Hepatocyte (in vitro differentiated cells): Measurements from ENCODE around the gene NELFB. TPM values are rescaled to one million over a fixed set of nuclear protein-coding genes. Genes with fewer than 3 reads are reported as not detected.
A peak's percentile ranks its signal among the peaks of the same experiment; 100 is the strongest.
"Not testable (repeated sequence)": the region's sequence is repeated elsewhere in the genome, so short reads cannot be mapped to it uniquely, and the experiment has no call there.

Experiments
- DNase-seq: peaks from one replicate; pipeline ENCODE4 v3.0.0-alpha.2; 2016; ENCODE audit warnings: low spot score
- H2AFZ ChIP-seq: fragments of 200-600 bp; sonication (generic); 2 replicates; pipeline ENCODE4 v1.6.0; 2016; ENCODE audit warnings: antibody characterized with exemption, mild to moderate bottlenecking
- H3K27ac ChIP-seq: fragments of 200-600 bp; sonication (generic); 2 replicates; pipeline ENCODE4 v1.5.1; 2016; ENCODE audit warnings: mild to moderate bottlenecking
- H3K27me3 ChIP-seq: fragments of 200-600 bp; sonication (generic); 2 replicates; pipeline ENCODE4 v1.6.1; 2016
- H3K36me3 ChIP-seq: fragments of 200-600 bp; sonication (generic); replicated peaks from 2 replicates; pipeline ENCODE4 v1.5.1; 2016; ENCODE audit warnings: low read depth; ENCODE audit not compliant: insufficient read depth
- H3K4me1 ChIP-seq: fragments of 200-600 bp; sonication (generic); 2 replicates; pipeline ENCODE4 v1.5.1; 2016; ENCODE audit warnings: mild to moderate bottlenecking, moderate library complexity; ENCODE audit not compliant: insufficient read depth
- H3K4me2 ChIP-seq: fragments of 200-600 bp; sonication (generic); 2 replicates; pipeline ENCODE4 v1.6.0; 2016
- H3K4me3 ChIP-seq: fragments of 200-600 bp; sonication (generic); 2 replicates; pipeline ENCODE4 v1.5.1; 2016; ENCODE audit warnings: mild to moderate bottlenecking
- H3K79me2 ChIP-seq: fragments of 200-600 bp; sonication (generic); 2 replicates; pipeline ENCODE4 v1.6.0; 2017; ENCODE audit warnings: mild to moderate bottlenecking
- H3K9me2 ChIP-seq: fragments of 200-600 bp; sonication (generic); replicated peaks from 2 replicates; pipeline ENCODE4 v1.6.0; 2017; ENCODE audit warnings: mild to moderate bottlenecking; ENCODE audit not compliant: insufficient read depth
- H3K9me3 ChIP-seq: fragments of 200-600 bp; sonication (generic); 2 replicates; pipeline ENCODE4 v1.5.1; 2016; ENCODE audit warnings: low read depth, mild to moderate bottlenecking
- H4K20me1 ChIP-seq: fragments of 200-600 bp; sonication (generic); 2 replicates; pipeline ENCODE4 v1.6.0; 2016; ENCODE audit warnings: mild to moderate bottlenecking; ENCODE audit not compliant: insufficient read depth, poor library complexity, severe bottlenecking
- CTCF ChIP-seq: fragments of 200-600 bp; sonication (generic); IDR thresholded peaks from 2 replicates; pipeline ENCODE4 v1.5.1; 2016; ENCODE audit warnings: antibody characterized with exemption, mild to moderate bottlenecking; ENCODE audit not compliant: poor library complexity
- EZH2 ChIP-seq: fragments of 200-600 bp; sonication (generic); IDR thresholded peaks from 2 replicates; pipeline ENCODE4 v1.6.1; 2016; ENCODE audit warnings: antibody characterized with exemption, mild to moderate bottlenecking, borderline replicate concordance
- EZH2phosphoT487 ChIP-seq: fragments of 200-600 bp; sonication (generic); IDR thresholded peaks from one replicate; pipeline ENCODE4 v1.6.1; 2018; ENCODE audit warnings: antibody characterized with exemption, mild to moderate bottlenecking, low read depth, moderate library complexity; ENCODE audit not compliant: unreplicated experiment, severe bottlenecking
- WGBS: methylation state at CpG from one replicate; pipeline ENCODE4 v1.1.6; 2016; ENCODE audit warnings: low lambda C conversion rate; ENCODE audit errors: missing lambda C conversion rate; 5-methylcytosine and 5-hydroxymethylcytosine counted together
- polyA plus RNA-seq: library from polyadenylated mRNA; unstranded; fragments of >200 nt; fragmentation: Nextera tagmentation; extraction: Ambion mirVana; gene quantifications from 2 replicates; pipeline ENCODE4 v1.2.1, GENCODE V29; 2016
- total RNA-seq: library from RNA; depleted of rRNA; stranded (reverse); fragments of >200 nt; gene quantifications from 2 replicates; pipeline ENCODE4 v1.2.3, GENCODE V29; 2014

Gene NELFB
- total and polyA plus RNA-seq, 2 experiments from 2014 or later, result 41.4 to 63.5 TPM

DNA sequence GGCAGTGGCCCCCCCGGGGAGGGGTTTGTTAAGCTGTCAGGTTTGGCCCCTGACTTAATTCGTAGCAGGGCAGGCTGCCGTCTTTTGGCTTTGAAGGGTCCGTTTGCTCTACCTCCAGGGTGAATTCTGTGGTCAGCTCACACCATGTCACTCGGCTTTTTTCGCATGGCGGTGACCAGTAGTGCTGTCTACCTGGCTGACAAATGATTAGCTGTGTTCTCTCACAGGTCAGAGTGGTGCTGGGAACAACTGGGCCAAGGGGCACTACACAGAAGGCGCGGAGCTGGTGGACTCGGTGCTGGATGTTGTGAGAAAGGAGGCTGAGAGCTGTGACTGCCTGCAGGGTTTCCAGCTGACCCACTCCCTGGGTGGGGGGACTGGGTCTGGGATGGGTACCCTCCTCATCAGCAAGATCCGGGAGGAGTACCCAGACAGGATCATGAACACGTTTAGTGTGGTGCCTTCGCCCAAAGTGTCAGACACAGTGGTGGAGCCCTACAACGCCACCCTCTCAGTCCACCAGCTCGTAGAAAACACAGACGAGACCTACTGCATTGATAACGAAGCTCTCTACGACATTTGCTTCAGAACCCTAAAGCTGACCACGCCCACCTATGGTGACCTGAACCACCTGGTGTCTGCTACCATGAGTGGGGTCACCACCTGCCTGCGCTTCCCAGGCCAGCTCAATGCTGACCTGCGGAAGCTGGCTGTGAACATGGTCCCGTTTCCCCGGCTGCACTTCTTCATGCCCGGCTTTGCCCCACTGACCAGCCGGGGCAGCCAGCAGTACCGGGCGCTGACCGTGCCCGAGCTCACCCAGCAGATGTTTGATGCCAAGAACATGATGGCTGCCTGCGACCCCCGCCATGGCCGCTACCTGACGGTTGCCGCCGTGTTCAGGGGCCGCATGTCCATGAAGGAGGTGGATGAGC, 12.6 kb upstream of the NELFB start:
- peak overlapping the region; percentile 98 for H3K4me3 ChIP-seq
- H4K20me1 ChIP-seq, result peaks cover 24% of the 10 kb centered on the region
- peak overlapping the region; percentile 94 for H3K27ac ChIP-seq
- DNase-seq, result no peak
- peaks cover 52% of the 10 kb centered on the region for H3K79me2 ChIP-seq
- TF ChIP-seq CTCF, result no peak
- no peak for TF ChIP-seq EZH2phosphoT487
- TF ChIP-seq EZH2, result no peak
- WGBS, result 74% methylated on average over 36 of the region's 36 CpGs
- H3K4me2 ChIP-seq, result peak overlapping the region; percentile 94
- no peaks in the 10 kb centered on the region for H3K36me3 ChIP-seq
- H3K4me1 ChIP-seq, result peaks cover 20% of the 10 kb centered on the region
- H3K27me3 ChIP-seq, result no peaks in the 10 kb centered on the region
- H3K9me3 ChIP-seq, result no peaks in the 10 kb centered on the region
- no peak overlapping the region for H2AFZ ChIP-seq
- H3K9me2 ChIP-seq, result no peaks in the 10 kb centered on the region

- DNase-seq, H3K9me2 ChIP-seq, H3K27me3 ChIP-seq, H2AFZ ChIP-seq, H3K36me3 ChIP-seq, H3K4me3 ChIP-seq, H3K9me3 ChIP-seq, H3K27ac ChIP-seq: not testable (repeated sequence)
- peak overlapping the region; percentile 94 for H3K4me2 ChIP-seq
- 96% methylated on average over 18 of the region's 18 CpGs for WGBS
- H3K79me2 ChIP-seq, result peaks cover 45% of the 10 kb centered on the region
- peaks cover 20% of the 10 kb centered on the region for H3K4me1 ChIP-seq
- peaks cover 24% of the 10 kb centered on the region for H4K20me1 ChIP-seq
Measured at GRCh38 chr9:137243266-137243625, 11.9 kb upstream of the NELFB start.

GRCh38 chr9:137243626-137244485, 11.3 kb upstream of the NELFB start:
- H3K79me2 ChIP-seq, result peaks cover 39% of the 10 kb centered on the region
- peak overlapping the region; percentile 94 for H3K4me2 ChIP-seq
- H3K9me3 ChIP-seq, result no peaks in the 10 kb centered on the region
- no peak for DNase-seq
- WGBS, result 65% methylated on average over 15 of the region's 15 CpGs
- peaks cover 24% of the 10 kb centered on the region for H4K20me1 ChIP-seq
- TF ChIP-seq CTCF, result no peak
- TF ChIP-seq EZH2phosphoT487, result no peak
- TF ChIP-seq EZH2, result no peak
- H3K36me3 ChIP-seq, result no peaks in the 10 kb centered on the region
- no peak overlapping the region for H3K4me3 ChIP-seq
- H3K9me2 ChIP-seq, result no peaks in the 10 kb centered on the region
- no peak overlapping the region for H3K27ac ChIP-seq
- no peak overlapping the region for H2AFZ ChIP-seq
- H3K4me1 ChIP-seq, result peaks cover 18% of the 10 kb centered on the region
- no peaks in the 10 kb centered on the region for H3K27me3 ChIP-seq
